GM21737 (cell line): ENCODE results near the gene IQGAP2.

Source experiments
- ATAC-seq: cut with Tn5 transposase; IDR thresholded peaks from one replicate; pipeline ENCODE4 v1.9.1; 2021; ENCODE audit warnings: mild to moderate bottlenecking, moderate library complexity; ENCODE audit not compliant: unreplicated experiment

Gene IQGAP2

DNA sequence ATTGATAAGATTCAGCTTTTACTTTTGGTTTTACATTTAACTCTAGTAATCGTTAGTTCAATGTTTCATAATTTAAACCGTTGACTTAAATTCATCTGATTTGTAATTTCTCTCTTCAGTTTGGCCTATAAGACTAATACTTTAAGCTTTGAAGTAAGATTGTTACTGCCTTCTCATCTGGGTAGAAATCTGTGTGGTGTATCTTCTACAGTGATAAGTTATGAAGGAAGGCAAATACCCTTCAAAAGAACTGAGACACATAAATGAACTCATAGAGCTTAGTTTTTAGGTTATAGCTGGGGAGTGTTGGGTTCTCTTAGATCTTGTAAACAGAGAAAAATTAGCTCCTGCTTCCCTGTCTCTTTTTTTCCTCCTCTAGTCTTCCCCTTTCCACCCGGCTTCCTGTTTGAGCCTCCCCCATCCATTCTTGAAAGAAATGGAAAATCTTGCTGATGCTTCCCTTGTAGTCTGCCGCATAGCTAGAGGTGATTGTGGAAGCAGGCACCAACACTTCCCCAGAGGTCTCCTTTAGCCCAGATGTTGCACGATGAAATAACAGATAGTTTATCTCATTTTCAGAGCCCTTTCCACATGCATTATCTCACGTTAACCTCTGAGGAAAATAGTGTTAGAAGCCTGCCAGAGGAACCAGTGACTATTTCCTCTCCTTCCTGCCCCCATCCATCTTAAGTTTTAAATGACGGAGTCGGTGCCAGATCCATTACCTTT, 222.2 kb downstream of the IQGAP2 start:
- ATAC-seq: no peak

DNA sequence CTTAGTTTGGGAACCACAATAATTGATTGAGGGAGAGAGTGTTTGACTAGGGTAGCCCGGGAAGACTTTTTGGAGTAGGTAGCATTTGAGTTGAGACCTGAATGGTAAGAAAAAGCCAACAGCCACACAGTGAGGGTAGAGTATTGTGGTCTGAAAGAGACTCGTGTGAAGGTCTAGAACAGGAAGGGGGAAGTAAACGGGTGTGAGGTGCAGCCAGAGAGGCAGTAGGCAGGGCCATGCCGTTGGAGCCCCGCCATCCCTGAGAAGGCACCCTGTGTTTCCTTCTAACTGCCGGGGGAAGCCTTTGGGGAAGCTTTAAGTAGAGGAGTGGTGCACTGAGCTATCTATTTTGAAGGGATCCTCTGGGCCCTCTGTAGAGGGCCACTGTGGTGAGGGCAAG, 223.7 kb downstream of the IQGAP2 start:
- no peak for ATAC-seq

DNA sequence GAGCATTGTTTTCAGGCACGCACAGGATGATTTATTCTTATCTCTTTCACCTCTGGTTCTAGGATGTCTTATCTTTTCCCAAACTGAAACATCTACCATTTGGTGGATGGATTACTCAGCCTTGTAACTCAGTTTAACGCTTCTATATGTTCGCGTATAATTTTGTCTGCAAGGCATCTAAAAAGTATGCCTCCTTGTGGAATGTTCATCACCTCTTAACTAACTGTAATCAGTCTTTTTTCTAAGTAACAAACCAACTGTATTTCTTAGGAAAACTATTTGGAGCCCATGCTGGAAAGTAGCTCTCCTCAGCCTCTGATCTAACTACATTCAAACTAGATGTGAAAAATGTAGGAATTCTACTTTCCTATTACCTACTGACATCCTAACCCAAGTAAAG, 231.6 kb downstream of the IQGAP2 start:
- no peak for ATAC-seq

DNA sequence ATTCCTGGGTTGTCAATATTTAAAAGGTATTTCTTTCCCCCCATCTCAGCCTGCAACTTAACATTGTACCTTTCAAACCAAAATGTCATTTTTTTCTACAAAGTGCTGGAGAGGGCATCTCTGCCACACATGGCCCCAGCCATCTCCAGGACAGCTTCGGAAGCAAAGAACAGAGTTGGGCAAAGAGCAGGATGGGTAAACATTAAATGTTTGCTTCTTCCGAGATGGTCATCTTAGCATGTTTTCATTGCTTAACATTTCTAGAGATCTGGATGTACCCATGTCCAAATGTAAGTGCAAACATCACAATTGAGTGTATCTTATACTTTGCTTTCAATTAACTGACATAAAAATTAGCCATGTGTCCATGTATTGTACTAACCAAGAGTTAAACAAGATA, 234.4 kb downstream of the IQGAP2 start:
- no peak for ATAC-seq

DNA sequence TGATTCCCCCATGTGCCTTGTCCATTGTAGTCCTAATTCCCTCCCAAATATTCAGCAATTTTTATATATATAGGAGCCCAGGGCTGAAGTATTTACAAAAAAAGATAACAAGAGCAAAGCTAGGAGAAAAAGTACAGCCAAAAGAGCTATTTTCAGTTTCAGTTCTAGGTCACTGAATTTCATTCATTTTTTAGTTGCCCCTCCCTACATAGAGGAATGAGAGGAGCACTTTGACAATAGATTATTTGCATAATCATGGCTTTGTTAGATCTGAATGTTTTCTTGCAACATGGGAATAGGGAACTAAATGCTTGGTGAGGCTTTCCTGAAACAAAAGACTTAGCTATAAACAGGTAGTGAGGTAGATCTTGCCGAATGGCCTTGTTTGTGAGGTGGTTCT, 235.4 kb downstream of the IQGAP2 start:
- no peak for ATAC-seq

DNA sequence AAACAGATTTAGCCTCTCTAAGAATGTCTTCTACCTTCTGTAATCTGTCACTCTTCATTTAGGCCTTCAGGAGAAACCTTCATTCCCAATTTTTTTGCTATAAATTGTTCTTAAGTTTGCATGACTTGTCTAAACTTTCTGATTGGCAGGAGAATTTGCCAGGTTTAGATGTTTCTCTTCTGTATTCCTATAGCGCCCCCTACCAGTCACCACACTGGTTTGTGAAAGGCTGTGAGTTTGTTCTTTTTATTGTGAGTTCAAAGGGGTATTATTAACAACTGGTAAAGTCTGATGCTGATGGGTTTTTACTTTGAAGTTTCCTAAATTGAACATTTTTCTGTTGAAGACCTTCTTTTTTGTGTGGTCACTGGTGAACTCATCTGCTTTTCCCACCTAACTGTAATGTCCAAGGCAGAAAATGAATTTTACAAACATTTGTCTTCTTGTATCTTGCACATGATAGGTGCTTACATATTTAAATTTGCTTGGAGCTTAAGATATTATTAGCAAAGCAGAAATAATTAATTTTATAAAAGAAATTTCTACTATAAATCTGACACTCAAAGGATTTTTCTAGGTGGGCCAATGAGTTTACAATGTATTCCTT, 238.5 kb downstream of the IQGAP2 start:
- no peak for ATAC-seq

DNA sequence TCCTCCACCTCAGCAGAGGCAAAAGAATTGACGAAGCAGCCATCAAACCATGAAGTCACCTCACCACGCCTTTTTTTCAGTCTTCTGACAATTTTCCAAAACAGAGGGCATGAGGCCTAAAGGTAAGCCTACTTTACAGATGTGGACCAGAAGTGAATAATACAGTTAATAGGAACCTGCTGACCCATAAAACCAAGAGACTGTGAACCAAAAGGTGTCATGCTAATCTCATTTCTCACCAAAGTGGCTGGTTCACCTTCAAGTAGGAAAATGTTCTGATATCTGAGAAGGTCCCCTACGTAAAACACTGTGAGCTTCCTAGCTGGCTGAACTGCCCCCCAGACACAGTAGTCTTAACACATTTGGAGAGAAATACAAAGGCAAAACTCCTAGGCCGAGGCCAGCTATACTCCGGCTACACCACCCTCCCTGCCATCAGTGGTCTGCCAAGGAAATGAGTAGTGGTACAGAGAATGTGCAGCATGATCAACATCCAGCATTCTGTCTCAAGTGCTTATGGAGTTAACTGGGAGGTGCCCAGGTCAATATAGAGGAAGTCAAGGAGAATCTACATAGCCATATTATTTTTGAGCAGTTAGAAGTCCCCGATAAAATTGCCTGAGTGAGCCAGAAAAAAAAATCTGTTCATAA, 239.4 kb downstream of the IQGAP2 start:
- no peak for ATAC-seq

DNA sequence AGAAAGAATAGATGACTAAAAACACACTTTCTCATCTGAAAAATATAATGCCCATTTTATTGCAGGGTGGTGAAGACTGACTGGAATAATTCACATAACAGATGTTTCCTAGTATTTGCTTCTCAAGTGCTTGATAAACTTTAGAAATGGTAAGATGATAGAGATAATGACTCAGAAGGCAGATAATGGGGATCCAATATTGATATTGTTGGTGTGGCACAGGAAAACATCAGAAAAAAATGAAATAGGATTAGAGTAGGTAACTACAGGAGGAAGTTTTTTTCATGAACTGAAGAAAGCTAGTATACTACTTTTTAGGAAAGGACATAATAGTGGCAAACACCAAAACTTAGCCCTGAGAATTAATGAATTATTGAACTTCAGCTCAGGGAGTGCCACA, 240.3 kb downstream of the IQGAP2 start:
- no peak for ATAC-seq

DNA sequence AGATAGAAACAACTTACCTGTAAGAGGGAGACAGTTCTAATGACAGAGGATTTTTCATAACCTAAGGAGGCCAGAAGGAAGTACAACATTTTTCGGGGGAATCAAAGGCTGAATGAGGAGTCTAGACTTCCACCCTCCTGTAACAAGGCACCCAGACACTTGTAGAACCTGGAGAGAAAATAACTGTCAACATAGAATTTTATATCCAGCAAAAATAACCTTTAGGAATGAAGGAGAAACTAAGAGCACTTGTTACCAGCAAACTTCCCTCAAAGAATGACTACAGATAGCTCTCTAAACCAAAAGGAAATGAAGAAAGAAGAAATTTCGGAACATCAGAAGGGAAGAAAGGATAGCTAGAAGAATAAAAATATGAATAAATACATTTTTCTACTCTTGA, 246.1 kb downstream of the IQGAP2 start:
- ATAC-seq: no peak

DNA sequence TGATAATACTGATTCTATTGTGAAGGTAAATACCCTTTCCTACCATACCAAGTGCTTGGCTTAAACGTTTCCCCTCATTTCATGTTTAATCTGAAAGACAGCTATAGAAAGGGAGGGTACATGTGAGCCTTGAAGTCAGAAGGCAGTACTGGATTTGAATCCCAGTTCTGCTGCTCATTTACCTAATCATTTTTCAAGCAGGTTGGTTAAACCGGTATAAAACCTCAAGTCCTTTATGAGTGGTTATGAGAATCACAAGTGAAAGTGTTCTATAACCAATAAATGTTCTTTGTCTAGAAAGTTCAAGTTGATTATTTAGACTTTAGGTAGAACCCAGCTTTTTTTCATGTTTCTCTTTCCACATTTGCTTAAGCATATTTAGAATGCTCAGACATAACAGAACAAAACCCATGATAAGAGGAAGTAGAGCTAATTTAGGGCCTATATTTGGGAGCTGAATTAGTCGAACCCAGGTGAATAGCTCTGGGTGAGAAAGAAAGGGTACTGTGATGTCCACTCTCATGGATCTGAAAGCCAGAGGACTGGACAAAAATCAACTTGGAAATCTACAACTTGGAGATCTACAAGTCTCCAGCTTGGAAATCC, 249.8 kb downstream of the IQGAP2 start:
- no peak for ATAC-seq

DNA sequence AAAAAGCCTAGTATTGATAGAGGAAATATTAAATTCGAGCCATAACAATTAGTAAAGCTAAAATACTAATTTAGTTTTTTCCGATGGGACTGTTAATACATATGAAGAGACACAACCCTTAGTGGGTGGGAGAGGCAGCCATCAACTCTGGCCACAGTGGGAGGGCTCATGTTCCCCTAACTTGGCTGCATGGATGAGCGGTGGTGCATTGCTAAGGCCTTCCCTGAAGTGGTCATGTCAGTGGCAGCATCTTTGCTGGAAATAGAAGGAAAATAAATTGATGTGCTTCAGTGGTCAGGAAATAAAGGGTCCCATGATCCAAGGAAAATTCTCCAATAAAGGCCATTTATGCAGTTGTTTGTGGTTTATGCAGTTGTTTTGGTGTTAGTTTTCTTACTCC, 254.0 kb downstream of the IQGAP2 start:
- no peak for ATAC-seq

DNA sequence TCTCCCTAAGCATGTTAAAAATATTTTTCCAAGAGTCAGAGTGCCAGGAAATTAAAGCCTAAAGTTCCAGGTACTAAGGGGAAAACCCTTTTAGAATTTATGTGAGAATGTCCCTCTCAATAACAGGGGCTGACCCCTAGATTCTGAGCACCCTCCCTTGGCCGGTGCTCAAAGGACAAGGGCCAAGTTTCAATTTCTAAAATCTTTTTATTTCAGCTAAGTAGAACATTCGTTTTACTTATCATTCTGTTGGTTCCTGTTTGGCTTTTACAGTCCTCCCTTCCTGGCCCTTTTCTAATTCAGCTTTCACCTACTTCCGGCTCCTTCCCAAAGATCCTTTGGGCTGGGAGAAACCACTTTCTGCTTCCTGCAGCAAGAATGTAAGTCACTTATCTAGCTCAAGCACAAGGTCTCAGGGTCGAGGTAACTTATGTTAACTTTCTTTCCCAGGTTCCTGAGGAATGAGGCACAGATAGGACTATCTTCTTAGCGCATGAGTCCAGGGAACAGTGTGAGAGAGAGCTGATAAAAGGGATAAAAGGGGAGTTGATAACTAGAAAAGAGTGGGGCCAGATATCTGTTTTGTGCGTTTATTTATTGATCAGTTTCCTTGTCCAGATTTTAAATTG, 254.7 kb downstream of the IQGAP2 start:
- no peak for ATAC-seq

DNA sequence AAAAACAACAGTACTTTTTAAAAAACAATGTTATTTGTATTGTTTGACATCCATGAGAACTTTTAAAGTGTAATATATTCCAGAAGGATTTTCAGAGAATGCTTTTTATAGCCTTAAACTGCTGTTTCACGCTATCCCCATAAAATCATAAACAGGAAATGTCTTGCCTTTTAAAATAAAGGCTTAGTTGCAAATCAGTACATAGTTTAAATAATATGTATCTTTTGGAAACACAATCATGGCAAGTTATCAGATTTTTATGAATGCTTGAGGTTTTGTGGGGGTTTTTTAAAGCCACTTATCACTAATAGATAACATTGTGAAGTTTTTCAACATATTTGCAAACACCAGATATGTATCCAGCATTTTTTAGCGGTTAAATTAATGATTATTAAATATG, 257.3 kb downstream of the IQGAP2 start:
- ATAC-seq: no peak

DNA sequence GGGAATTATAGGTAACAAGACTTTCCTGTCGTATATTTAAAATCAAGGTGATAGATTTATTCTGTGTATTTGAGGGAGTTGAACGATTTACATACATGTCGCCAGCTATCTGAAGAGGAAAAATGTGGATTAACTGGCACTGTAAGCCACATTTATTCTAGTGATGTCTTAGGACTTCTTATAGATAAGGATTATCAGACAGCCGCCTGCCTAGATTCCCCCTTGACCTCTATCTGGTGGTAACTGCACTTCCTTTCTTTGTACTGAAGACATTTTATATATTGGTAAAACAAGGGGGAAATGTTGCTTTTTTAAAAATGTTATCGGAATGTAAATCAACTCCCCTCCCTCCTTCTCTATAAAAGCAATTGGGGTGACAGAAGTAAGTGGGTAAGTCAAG, 259.4 kb downstream of the IQGAP2 start:
- ATAC-seq: no peak

DNA sequence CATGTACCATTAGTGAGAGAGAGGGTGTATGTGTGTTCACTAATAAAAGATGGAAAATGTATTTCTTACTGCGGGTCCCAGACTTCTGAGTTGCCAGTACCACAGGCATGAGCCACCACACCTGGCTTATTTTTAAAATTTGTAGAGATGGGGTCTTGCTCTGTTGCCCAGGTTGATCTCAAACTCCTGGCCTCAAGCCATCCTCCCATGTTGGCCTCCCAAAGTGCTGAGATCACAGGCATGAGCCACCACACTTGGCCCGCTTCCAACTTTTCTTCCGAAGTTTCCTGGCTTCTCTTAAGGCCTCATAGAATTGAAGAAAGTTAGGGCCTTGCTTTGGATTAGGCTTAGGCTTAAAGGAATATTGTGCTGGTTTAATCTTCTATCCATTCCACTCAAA, 260.5 kb downstream of the IQGAP2 start:
- no peak for ATAC-seq

DNA sequence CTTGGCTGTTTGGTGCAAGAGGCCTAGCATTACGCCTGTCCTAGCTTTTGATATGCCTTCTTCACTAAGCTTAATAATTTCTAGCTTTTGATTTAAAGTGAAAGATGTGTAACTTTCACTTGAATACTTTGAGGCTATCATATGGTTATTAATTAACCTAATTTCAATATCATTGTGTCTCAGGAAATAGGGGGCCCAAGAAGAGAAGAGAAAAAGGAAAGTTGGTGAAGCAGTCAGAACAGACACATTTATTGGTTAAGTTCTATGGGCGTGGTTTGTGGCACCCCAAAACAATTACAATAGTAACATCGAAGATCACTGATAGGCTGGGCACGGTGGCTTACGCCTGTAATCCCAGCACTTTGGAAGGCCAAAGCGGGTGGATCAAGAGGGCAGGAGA, 261.0 kb downstream of the IQGAP2 start:
- no peak for ATAC-seq

DNA sequence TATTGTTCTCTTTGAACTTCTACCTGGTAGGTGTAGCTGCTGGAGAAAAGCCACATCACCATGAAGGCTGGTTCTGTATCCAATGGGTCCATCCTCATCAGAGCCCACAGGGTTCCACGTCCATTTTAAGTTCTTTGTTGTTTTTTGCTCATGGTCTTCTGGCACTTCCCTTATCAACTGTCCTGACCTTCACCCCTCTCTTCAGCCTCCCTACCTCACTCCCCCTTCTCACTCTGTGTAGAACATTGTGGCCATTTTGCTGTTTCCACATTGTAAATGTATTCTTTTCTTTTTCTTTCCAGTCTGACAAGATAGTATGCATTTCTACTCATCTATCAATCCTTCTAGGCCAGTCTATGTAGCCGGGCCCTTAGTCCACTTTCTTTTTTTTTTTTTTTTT, 264.4 kb downstream of the IQGAP2 start:
- no peak for ATAC-seq

DNA sequence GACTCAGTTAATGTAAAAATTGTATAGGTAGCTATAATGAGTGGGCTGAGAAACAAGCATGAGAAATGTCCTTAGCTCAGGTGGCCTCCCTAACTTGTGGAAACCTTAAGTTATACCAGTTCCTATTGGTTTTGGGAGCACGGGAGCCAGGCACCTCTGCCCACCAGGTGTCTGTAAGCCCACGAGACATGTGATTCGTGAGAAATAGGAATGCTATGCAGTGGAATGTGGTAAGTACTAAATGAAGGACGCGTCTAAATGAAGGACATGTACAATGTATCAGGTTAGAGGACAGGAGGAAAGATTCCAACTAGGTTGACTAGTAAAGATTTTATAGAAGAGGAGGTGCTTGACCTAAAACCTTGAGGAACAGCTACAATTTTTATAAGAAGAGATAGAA, 266.2 kb downstream of the IQGAP2 start:
- no peak for ATAC-seq

DNA sequence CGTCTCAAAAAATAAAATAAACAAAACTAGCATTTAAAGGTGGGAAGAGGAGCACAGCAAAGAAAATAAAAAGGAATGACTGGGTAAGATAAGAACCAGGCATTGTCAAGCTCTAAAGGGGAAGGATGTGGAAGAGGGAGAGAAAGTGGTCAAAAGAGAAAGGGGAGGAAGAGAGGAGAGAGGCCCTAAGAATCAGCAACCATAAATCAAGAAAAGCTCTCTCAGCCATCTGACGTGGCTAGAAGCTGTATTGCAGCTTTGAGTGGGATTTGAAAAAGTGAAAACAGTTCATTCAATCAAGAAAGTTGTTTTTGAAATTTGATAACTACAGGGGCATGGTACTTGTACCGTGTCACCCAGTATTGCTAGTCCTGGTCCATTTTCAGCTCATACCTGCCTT, 267.4 kb downstream of the IQGAP2 start:
- no peak for ATAC-seq

DNA sequence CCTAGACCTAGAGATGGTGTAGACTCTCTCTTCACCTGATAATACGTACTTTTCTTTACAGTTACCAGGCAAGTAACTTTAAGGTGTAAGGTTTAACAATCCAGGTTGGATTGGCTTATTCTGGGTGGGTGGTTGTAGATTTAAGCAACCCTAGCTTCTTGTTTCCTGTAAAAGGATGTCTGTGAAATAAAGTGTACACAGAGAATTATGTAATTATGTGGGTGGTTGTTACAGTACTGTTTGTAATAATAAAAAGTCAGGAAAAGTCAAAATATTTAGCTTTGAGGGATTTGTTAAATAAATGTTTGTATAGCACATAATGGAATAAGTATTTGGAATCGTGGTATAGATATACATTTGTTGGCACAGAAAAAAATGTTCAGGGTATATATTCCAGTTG, 269.2 kb downstream of the IQGAP2 start:
- ATAC-seq: no peak

DNA sequence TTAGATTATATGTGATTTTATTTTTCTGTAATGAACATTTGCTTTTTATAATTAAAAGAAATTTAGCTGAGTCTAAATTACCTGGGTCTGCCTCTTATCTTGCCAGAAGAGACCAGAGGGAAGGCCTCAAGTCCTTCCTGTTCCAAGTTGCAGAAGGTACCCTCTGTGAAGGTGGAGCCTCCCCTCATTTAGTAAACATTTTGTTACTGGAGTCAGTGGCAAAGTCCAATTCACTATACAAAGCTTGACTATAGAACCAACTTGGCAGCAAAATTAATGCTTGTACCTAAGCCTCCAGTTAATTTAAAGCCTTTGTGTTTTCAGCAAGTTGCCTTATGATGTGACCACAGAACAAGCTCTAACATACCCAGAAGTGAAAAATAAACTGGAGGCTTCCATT, 270.0 kb downstream of the IQGAP2 start:
- no peak for ATAC-seq
